Glutamatergic neuron (in vitro differentiated cells): ENCODE data around the gene CAPS. TPM values are rescaled to one million over a fixed set of nuclear protein-coding genes. Genes with fewer than 3 reads are reported as not detected.
"Not testable (repeated sequence)": the region's sequence is repeated elsewhere in the genome, so short reads cannot be mapped to it uniquely, and the experiment has no call there.

Source experiments
- DNase-seq: peaks from one replicate; pipeline ENCODE4 v3.0.0; 2022
- H3K27ac Mint-ChIP-seq: one replicate; pipeline ENCODE4 v1.8.0; 2020; ENCODE audit warnings: mild to moderate bottlenecking, mixed read lengths, inconsistent platforms; ENCODE audit not compliant: unreplicated experiment
- H3K27me3 Mint-ChIP-seq: one replicate; pipeline ENCODE4 v1.8.0; 2020; ENCODE audit warnings: mild to moderate bottlenecking, moderate library complexity, mixed read lengths, inconsistent platforms; ENCODE audit not compliant: unreplicated experiment
- H3K36me3 Mint-ChIP-seq: one replicate; pipeline ENCODE4 v1.8.0; 2020; ENCODE audit warnings: mild to moderate bottlenecking, mixed read lengths, inconsistent platforms; ENCODE audit not compliant: unreplicated experiment
- H3K4me1 Mint-ChIP-seq: one replicate; pipeline ENCODE4 v1.8.0; 2020; ENCODE audit warnings: mild to moderate bottlenecking, low read depth, mixed read lengths, inconsistent platforms; ENCODE audit not compliant: unreplicated experiment
- H3K4me3 Mint-ChIP-seq: one replicate; pipeline ENCODE4 v1.8.0; 2020; ENCODE audit warnings: mild to moderate bottlenecking, mixed read lengths, inconsistent platforms; ENCODE audit not compliant: unreplicated experiment
- H3K9me3 Mint-ChIP-seq: one replicate; pipeline ENCODE4 v1.8.0; 2020; ENCODE audit warnings: mild to moderate bottlenecking, moderate library complexity, mixed read lengths, inconsistent platforms; ENCODE audit not compliant: unreplicated experiment
- CTCF ChIP-seq: fragments of 200-600 bp; sonication (generic); IDR thresholded peaks from one replicate; pipeline ENCODE4 v1.5.0; 2021; ENCODE audit not compliant: partially characterized antibody, unreplicated experiment
- total RNA-seq: library from RNA; stranded (reverse); fragmentation: NEBNext Ultra II Directional; extraction: Animal tissue kit (Norgen Biotek cat#: 25700); gene quantifications from one replicate; pipeline ENCODE4 v1.2.1, GENCODE V29; 2021; ENCODE audit not compliant: unreplicated experiment

CAPS gene
- total RNA-seq, 1 donor from 2014 or later: 9.9 TPM

GRCh38 chr19:5870986-5871394 lies 43.1 kb upstream of the CAPS start:
- Mint-ChIP-seq H3K27ac (no peak overlapping the region), H3K4me3 (no peak overlapping the region), H3K36me3 (no peaks in the 10 kb centered on the region), H3K4me1 (no peaks in the 10 kb centered on the region), H3K27me3 (no peaks in the 10 kb centered on the region), H3K9me3 (peaks cover 3% of the 10 kb centered on the region)
- TF ChIP-seq CTCF: no peak
- no peak for DNase-seq

DNA sequence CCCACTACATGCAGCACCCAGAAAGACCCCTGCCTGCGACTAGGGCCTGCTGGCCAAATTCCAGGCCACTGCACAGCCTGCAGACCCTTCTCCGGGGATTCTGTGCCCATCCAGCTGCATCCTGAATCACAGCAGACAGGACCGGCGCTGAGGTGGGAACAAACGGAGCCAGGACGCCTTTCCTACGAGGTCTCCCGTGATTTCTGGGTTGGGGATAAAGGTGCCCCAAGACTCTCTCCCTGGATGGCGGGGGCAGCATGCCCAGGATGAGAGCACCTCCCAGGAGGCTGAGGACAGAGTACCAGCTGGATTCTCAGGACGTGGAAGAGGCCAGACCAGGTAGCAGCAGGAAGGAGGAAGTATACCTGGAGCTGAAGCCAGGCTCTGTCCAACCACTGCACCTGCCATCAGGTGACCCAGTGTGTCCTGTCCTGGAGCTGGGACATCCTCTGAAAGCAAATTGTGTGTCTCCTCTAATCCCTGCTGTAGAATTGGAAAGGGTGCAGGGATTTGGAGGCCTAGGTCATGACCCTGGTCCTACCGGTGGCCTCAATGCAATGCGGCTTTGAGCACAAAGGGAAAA lies 40.3 kb upstream of the CAPS start:
- Mint-ChIP-seq H3K4me1 (peaks cover 3% of the 10 kb centered on the region), H3K27ac (no peak overlapping the region), H3K27me3 (peaks cover 5% of the 10 kb centered on the region), H3K36me3 (no peaks in the 10 kb centered on the region), H3K4me3 (no peak overlapping the region), H3K9me3 (peaks cover 1% of the 10 kb centered on the region)
- no peak for DNase-seq
- no peak for TF ChIP-seq CTCF

GRCh38 chr19:5874496-5874895 lies 39.6 kb upstream of the CAPS start:
- not testable (repeated sequence) for H3K4me3 Mint-ChIP-seq, DNase-seq, H3K27ac Mint-ChIP-seq, H3K4me1 Mint-ChIP-seq, H3K27me3 Mint-ChIP-seq, H3K36me3 Mint-ChIP-seq, H3K9me3 Mint-ChIP-seq

GRCh38 chr19:5877427-5877826 lies 36.6 kb upstream of the CAPS start:
- Mint-ChIP-seq H3K9me3 (no peaks in the 10 kb centered on the region), H3K27ac (no peak overlapping the region), H3K27me3 (peaks cover 5% of the 10 kb centered on the region), H3K4me1 (peaks cover 3% of the 10 kb centered on the region), H3K4me3 (no peak overlapping the region), H3K36me3 (no peaks in the 10 kb centered on the region)
- no peak for TF ChIP-seq CTCF
- no peak for DNase-seq

DNA sequence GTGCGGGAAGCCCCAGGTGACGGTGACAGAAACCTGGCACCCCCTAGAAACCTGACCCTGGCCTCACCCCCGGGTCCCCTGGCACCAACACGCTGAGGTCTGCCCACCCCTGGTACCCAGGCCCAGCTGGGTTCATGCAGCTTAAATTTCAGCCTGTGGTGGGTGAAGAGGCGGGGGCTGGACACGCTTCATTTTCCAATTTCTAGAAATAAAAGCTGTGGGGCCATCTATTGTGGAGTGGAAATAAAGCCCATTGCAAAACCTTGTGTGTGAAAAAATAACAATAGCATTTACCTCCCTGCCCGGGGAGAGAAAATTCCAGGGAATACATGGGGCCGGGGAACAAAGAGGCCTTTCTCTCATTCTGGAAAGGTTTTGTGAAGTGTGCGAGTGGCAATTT lies 36.2 kb upstream of the CAPS start:
- no peak for DNase-seq
- Mint-ChIP-seq H3K4me3 (no peak overlapping the region), H3K27me3 (peaks cover 5% of the 10 kb centered on the region), H3K27ac (no peak overlapping the region), H3K36me3 (no peaks in the 10 kb centered on the region), H3K4me1 (peaks cover 3% of the 10 kb centered on the region), H3K9me3 (no peaks in the 10 kb centered on the region)
- TF ChIP-seq CTCF: no peak
